Measurements from ENCODE around the gene ABT1. TPM values are rescaled to one million over a fixed set of nuclear protein-coding genes. Genes with fewer than 3 reads are reported as not detected.

Gene ABT1
- total and polyA plus RNA-seq, 2 experiments from 2014 or later: 25.7 to 29.1 TPM

DNA sequence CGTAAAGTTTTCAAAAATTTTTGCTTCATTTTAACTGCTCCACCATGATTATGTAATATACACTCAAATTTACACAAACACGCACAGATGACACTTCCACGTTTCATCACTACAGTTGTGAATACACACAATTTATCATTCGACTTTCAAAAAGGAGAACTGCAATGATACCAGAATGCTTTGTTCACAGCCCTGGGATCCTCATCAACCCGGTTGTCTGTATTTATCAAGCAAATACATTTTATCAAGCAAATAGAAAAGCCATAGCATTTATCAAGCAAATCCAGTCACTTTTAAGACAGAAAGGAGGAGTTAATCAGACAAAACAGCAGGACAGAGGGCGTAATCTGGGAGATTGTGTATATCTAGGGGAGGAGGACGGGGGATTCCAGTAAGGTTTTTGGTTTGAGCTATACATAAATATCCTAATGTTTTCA lies 20.3 kb upstream of the ABT1 start (continued):
- TF ChIP-seq REST (IDR thresholded peaks at IDR 0.05; ENCODE audit: unreplicated experiment): no peak

DNA sequence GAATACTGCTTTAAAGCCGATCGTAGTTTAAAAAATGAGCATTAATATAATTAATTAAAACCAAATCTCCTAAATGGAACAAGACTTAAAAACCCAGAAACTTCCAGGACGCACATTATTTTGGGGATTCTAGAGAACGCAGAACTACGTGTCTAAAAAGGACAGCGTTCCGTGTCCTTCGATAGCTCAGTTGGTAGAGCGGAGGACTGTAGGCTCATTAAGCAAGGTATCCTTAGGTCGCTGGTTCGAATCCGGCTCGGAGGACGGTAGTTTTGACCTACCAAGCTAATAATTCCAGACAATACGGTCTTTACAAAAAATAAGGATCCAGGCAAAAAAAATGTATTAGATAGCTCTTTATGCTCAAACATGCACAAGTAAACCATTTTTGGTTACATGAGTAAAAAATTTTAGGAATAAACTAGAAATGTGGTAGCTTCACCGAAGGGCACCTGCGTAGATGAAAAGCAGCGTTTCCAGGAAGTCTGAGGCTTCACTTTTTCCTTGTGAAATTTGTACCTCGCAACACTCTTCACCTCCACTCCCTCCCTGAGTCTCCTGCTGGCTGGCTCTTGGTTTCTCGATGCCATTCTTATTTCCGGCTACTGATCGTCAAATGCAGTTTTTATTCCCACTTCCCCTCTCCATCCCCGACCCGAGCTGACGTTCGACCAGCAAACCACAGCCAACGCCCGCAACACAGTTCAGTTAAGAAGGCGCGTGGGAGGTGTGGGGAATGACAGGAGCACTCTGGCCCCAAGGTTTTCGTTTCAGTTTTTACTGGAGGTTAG lies 19.6 kb upstream of the ABT1 start:
- Histone ChIP-seq H3K9me2 (ENCODE audit: insufficient read depth) (no peaks in the 10 kb centered on the region; the same call in 1 of the 2 replicates), H3K4me1 (ENCODE audit: insufficient read depth) (peaks cover 7% of the 10 kb centered on the region; the same call in 1 of the 2 replicates), H3F3A (replicated peaks; ENCODE audit: low read depth) (no peaks in the 10 kb centered on the region), H3K36me3 (ENCODE audit: insufficient read depth) (no peaks in the 10 kb centered on the region), H3K27ac (ENCODE audit: low read depth) (no peak overlapping the region), H3K4me3 (peak overlapping the region; percentile 70), H3K27me3 (ENCODE audit: insufficient read depth) (no peaks in the 10 kb centered on the region), H3K79me2 (replicated peaks; ENCODE audit: insufficient read depth) (no peaks in the 10 kb centered on the region), H3K4me2 (peak overlapping the region; percentile 68), H4K20me1 (replicated peaks; ENCODE audit: insufficient read depth) (no peaks in the 10 kb centered on the region), H2AFZ (peak overlapping the region; percentile 52; the same call in 1 of the 2 replicates)
- peaks cover 13% of the 10 kb centered on the region; the same call in 2 of the 3 replicates for H3K9me3 Mint-ChIP-seq
- no peak overlapping the region for H3K27ac Mint-ChIP-seq
- H3K36me3 Mint-ChIP-seq (ENCODE audit: low read depth): no peaks in the 10 kb centered on the region
- H3K4me1 Mint-ChIP-seq: peaks cover 9% of the 10 kb centered on the region
- DNase-seq (ENCODE audit: low spot score) (peak; percentile 88), ATAC-seq (peak; percentile 48)
- H3K27me3 Mint-ChIP-seq (ENCODE audit: insufficient read depth, low read depth, poor library complexity): peaks cover 28% of the 10 kb centered on the region
- peak overlapping the region; percentile 93 for H3K4me3 Mint-ChIP-seq
- TF ChIP-seq ZNF114 (CRISPR knock-in tag; IDR thresholded peaks at IDR 0.05): no peak
- no peak for TF ChIP-seq EZH2 (IDR thresholded peaks at IDR 0.05; ENCODE audit: low read depth, unreplicated experiment)
- no peak for TF ChIP-seq EZH2phosphoT487 (IDR thresholded peaks at IDR 0.05; ENCODE audit: unreplicated experiment)
- no peak for TF ChIP-seq JUNB (IDR thresholded peaks at IDR 0.05; ENCODE audit: unreplicated experiment)
- TF ChIP-seq CREB1 (CRISPR knock-in tag; IDR thresholded peaks at IDR 0.05; ENCODE audit: low read depth): no peak
- TF ChIP-seq, protein P1, sequence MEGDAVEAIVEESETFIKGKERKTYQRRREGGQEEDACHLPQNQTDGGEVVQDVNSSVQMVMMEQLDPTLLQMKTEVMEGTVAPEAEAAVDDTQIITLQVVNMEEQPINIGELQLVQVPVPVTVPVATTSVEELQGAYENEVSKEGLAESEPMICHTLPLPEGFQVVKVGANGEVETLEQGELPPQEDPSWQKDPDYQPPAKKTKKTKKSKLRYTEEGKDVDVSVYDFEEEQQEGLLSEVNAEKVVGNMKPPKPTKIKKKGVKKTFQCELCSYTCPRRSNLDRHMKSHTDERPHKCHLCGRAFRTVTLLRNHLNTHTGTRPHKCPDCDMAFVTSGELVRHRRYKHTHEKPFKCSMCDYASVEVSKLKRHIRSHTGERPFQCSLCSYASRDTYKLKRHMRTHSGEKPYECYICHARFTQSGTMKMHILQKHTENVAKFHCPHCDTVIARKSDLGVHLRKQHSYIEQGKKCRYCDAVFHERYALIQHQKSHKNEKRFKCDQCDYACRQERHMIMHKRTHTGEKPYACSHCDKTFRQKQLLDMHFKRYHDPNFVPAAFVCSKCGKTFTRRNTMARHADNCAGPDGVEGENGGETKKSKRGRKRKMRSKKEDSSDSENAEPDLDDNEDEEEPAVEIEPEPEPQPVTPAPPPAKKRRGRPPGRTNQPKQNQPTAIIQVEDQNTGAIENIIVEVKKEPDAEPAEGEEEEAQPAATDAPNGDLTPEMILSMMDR (conservative IDR thresholded peaks at IDR 0.05; ENCODE audit: low read depth in 2 of 2): no peak
- no peak for TF ChIP-seq NANOG (IDR thresholded peaks at IDR 0.05; ENCODE audit: borderline replicate concordance)
- TF ChIP-seq STAT1 (IDR thresholded peaks at IDR 0.05; ENCODE audit: unreplicated experiment): no peak
- TF ChIP-seq ZNF331 (CRISPR knock-in tag; IDR thresholded peaks at IDR 0.05; ENCODE audit: low read depth): no peak
- TF ChIP-seq, protein P2, sequence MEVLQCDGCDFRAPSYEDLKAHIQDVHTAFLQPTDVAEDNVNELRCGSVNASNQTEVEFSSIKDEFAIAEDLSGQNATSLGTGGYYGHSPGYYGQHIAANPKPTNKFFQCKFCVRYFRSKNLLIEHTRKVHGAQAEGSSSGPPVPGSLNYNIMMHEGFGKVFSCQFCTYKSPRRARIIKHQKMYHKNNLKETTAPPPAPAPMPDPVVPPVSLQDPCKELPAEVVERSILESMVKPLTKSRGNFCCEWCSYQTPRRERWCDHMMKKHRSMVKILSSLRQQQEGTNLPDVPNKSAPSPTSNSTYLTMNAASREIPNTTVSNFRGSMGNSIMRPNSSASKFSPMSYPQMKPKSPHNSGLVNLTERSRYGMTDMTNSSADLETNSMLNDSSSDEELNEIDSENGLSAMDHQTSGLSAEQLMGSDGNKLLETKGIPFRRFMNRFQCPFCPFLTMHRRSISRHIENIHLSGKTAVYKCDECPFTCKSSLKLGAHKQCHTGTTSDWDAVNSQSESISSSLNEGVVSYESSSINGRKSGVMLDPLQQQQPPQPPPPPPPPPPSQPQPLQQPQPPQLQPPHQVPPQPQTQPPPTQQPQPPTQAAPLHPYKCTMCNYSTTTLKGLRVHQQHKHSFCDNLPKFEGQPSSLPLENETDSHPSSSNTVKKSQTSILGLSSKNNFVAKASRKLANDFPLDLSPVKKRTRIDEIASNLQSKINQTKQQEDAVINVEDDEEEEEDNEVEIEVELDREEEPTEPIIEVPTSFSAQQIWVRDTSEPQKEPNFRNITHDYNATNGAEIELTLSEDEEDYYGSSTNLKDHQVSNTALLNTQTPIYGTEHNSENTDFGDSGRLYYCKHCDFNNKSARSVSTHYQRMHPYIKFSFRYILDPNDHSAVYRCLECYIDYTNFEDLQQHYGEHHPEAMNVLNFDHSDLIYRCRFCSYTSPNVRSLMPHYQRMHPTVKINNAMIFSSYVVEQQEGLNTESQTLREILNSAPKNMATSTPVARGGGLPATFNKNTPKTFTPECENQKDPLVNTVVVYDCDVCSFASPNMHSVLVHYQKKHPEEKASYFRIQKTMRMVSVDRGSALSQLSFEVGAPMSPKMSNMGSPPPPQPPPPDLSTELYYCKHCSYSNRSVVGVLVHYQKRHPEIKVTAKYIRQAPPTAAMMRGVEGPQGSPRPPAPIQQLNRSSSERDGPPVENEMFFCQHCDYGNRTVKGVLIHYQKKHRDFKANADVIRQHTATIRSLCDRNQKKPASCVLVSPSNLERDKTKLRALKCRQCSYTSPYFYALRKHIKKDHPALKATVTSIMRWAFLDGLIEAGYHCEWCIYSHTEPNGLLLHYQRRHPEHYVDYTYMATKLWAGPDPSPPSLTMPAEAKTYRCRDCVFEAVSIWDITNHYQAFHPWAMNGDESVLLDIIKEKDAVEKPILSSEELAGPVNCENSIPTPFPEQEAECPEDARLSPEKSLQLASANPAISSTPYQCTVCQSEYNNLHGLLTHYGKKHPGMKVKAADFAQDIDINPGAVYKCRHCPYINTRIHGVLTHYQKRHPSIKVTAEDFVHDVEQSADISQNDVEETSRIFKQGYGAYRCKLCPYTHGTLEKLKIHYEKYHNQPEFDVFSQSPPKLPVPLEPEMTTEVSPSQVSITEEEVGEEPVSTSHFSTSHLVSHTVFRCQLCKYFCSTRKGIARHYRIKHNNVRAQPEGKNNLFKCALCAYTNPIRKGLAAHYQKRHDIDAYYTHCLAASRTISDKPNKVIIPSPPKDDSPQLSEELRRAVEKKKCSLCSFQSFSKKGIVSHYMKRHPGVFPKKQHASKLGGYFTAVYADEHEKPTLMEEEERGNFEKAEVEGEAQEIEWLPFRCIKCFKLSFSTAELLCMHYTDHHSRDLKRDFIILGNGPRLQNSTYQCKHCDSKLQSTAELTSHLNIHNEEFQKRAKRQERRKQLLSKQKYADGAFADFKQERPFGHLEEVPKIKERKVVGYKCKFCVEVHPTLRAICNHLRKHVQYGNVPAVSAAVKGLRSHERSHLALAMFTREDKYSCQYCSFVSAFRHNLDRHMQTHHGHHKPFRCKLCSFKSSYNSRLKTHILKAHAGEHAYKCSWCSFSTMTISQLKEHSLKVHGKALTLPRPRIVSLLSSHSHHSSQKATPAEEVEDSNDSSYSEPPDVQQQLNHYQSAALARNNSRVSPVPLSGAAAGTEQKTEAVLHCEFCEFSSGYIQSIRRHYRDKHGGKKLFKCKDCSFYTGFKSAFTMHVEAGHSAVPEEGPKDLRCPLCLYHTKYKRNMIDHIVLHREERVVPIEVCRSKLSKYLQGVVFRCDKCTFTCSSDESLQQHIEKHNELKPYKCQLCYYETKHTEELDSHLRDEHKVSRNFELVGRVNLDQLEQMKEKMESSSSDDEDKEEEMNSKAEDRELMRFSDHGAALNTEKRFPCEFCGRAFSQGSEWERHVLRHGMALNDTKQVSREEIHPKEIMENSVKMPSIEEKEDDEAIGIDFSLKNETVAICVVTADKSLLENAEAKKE (CRISPR knock-in tag; IDR thresholded peaks at IDR 0.05): no peak
